ENCODE data around the gene MYO5C. TPM values are rescaled to one million over a fixed set of nuclear protein-coding genes. Genes with fewer than 3 reads are reported as not detected.

Gene MYO5C
- total RNA-seq, 6 experiments from 2014 or later: 0.02 to 0.10 TPM; not detected in 4

- TF ChIP-seq, protein P1, sequence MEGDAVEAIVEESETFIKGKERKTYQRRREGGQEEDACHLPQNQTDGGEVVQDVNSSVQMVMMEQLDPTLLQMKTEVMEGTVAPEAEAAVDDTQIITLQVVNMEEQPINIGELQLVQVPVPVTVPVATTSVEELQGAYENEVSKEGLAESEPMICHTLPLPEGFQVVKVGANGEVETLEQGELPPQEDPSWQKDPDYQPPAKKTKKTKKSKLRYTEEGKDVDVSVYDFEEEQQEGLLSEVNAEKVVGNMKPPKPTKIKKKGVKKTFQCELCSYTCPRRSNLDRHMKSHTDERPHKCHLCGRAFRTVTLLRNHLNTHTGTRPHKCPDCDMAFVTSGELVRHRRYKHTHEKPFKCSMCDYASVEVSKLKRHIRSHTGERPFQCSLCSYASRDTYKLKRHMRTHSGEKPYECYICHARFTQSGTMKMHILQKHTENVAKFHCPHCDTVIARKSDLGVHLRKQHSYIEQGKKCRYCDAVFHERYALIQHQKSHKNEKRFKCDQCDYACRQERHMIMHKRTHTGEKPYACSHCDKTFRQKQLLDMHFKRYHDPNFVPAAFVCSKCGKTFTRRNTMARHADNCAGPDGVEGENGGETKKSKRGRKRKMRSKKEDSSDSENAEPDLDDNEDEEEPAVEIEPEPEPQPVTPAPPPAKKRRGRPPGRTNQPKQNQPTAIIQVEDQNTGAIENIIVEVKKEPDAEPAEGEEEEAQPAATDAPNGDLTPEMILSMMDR (IDR thresholded peaks at IDR 0.05): no peak
- Mint-ChIP-seq H3K4me1 (ENCODE audit: low read depth) (peaks cover 8% of the 10 kb centered on the region; the same call in 1 of the 2 replicates), H3K4me3 (no peak overlapping the region), H3K9me3 (peaks cover under 1% of the 10 kb centered on the region; the same call in 1 of the 2 replicates), H3K36me3 (ENCODE audit: low read depth) (no peaks in the 10 kb centered on the region), H3K27me3 (ENCODE audit: insufficient read depth) (peaks cover 21% of the 10 kb centered on the region), H3K27ac (no peak overlapping the region)
- no peak for DNase-seq
Measured at GRCh38 chr15:52294881-52295420, 653 bp downstream of the MYO5C start.

DNA sequence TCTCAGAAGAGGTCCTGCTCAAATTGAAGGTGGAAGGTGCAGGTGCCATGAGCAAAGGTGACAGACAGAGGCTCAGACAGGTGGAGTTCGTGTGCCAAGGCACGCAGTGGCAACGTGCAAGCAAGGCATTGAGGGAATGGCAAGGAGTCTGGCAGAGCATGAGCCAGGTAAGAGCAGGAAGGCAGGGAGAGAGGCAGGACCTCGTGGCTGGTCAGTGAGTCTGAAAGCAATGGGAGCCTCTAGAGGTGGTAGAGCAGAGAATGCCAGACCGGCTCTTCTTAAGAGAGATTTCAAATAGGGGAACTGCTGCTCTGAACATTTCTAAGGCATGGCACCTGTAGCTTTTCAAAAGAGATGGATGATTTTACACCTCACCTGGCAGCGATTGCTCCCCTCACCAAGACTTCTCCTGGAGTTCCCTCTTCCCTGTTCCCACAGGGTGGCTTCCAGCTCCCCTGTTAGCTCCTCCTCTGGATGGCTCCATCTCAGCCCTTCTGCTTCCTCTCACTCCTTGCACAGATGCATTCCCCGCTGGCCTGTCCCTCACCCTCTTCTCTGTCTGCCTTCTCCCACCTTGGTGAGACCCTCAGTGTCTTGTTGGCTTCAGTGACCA lies 2.7 kb downstream of the MYO5C start:
- Mint-ChIP-seq H3K27me3 (ENCODE audit: insufficient read depth) (peaks cover 21% of the 10 kb centered on the region), H3K4me3 (no peak overlapping the region), H3K4me1 (ENCODE audit: low read depth) (no peaks in the 10 kb centered on the region; the same call in 1 of the 2 replicates), H3K36me3 (ENCODE audit: low read depth) (no peaks in the 10 kb centered on the region), H3K27ac (no peak overlapping the region), H3K9me3 (no peaks in the 10 kb centered on the region)
- DNase-seq: no peak
- TF ChIP-seq, protein P1 (IDR thresholded peaks at IDR 0.05): no peak

DNA sequence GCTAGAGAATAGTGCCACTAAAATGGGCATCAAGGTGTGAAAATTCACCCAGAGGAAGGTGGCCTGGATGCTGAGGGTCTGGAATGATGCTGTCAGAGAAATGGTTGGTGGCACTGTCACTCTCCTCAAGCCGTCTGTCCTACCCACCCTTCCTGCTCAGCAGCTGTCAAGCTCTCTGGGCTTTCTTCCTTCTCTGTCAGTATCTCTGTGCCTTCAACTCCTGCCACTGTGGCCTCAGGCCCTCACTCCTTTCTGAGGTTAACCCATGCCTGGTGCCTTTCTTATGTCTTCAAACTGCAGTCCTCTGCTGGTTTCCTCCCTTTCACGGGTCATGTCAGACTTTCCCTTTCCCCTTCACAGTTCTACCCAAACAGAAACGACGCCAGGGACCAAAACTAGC lies 4.4 kb downstream of the MYO5C start:
- Mint-ChIP-seq H3K36me3 (ENCODE audit: low read depth) (no peaks in the 10 kb centered on the region), H3K4me3 (no peak overlapping the region), H3K9me3 (no peaks in the 10 kb centered on the region), H3K27ac (no peak overlapping the region), H3K4me1 (ENCODE audit: low read depth) (no peaks in the 10 kb centered on the region; the same call in 1 of the 2 replicates), H3K27me3 (ENCODE audit: insufficient read depth) (peaks cover 21% of the 10 kb centered on the region)
- TF ChIP-seq, protein P1 (IDR thresholded peaks at IDR 0.05): no peak
- no peak for DNase-seq

DNA sequence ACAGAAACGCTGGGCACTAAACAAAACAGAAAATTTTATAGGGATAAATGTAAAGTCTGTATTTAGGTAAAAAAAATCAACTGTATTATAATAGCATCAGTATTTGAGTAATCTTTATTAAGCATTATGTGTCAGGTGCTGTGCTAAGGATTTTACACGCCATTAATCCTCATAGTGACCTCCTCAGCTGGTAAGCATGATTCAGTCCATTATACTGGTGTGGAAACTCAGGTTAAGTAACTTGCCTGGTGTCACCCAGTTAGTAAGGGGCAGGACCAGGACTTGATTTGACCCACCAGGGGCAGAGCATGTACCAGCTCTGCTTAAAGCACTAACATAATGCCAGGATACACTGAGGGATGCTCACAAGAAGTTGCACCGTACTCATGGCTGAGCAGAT lies 4.8 kb downstream of the MYO5C start:
- Mint-ChIP-seq H3K27ac (no peak overlapping the region), H3K36me3 (ENCODE audit: low read depth) (no peaks in the 10 kb centered on the region), H3K9me3 (no peaks in the 10 kb centered on the region), H3K4me3 (no peak overlapping the region), H3K4me1 (ENCODE audit: low read depth) (no peaks in the 10 kb centered on the region; the same call in 1 of the 2 replicates), H3K27me3 (ENCODE audit: insufficient read depth) (peaks cover 20% of the 10 kb centered on the region)
- DNase-seq: no peak
- TF ChIP-seq, protein P1 (IDR thresholded peaks at IDR 0.05): no peak

DNA sequence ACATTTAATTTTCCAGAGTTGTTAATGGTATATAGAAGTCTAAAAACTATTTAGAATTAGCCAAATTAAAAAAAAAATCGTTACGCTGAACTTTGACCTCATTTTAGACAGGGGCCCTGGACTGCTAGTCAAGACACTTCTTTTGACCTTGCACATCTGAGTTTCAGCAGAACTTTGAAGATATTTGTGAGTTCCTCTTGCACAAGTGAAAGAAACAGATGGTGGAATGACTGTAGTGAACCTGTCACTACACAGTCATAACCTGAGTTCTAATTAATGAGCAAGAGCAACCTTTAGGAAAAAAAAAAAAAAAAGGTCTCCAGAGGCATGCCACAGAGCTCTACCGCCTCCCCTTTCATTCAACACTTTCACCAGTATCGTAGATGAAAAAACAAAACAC lies 5.3 kb downstream of the MYO5C start:
- peaks cover 20% of the 10 kb centered on the region for H3K27me3 Mint-ChIP-seq (ENCODE audit: insufficient read depth)
- no peak for DNase-seq
- TF ChIP-seq, protein P1 (IDR thresholded peaks at IDR 0.05): no peak
- H3K4me1 Mint-ChIP-seq (ENCODE audit: low read depth): no peaks in the 10 kb centered on the region; the same call in 1 of the 2 replicates
- H3K4me3 Mint-ChIP-seq: no peak overlapping the region
- no peaks in the 10 kb centered on the region for H3K36me3 Mint-ChIP-seq (ENCODE audit: low read depth)
- no peaks in the 10 kb centered on the region for H3K9me3 Mint-ChIP-seq
- H3K27ac Mint-ChIP-seq: no peak overlapping the region
